GM21447 (cell line): ENCODE results near the gene EPC1.
A peak's percentile ranks its signal among the peaks of the same experiment; 100 is the strongest.
"Not testable (repeated sequence)": the region's sequence is repeated elsewhere in the genome, so short reads cannot be mapped to it uniquely, and the experiment has no call there.

Experiments
- ATAC-seq: cut with Tn5 transposase; IDR thresholded peaks from one replicate; pipeline ENCODE4 v1.9.1; 2021; ENCODE audit not compliant: unreplicated experiment

EPC1 gene

DNA sequence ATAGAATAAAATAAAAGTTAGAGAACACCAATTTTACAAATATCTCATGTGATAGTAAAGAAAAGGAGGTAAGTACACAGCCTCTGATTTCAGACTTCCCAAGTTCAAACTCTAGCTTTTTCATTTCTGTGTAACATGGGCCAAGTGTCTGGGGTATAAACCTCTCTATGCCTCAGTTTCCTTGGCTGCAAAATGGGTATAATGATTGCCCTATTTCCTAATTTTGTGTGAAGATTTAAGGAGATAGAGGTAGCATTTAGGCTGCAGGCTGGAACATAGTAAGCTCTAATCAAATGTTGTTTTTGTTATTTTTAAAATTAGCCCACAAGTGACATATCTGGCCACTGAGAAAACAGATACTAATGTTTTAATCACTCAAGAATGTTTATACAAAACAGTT lies 26.1 kb upstream of the EPC1 start:
- no peak for ATAC-seq

DNA sequence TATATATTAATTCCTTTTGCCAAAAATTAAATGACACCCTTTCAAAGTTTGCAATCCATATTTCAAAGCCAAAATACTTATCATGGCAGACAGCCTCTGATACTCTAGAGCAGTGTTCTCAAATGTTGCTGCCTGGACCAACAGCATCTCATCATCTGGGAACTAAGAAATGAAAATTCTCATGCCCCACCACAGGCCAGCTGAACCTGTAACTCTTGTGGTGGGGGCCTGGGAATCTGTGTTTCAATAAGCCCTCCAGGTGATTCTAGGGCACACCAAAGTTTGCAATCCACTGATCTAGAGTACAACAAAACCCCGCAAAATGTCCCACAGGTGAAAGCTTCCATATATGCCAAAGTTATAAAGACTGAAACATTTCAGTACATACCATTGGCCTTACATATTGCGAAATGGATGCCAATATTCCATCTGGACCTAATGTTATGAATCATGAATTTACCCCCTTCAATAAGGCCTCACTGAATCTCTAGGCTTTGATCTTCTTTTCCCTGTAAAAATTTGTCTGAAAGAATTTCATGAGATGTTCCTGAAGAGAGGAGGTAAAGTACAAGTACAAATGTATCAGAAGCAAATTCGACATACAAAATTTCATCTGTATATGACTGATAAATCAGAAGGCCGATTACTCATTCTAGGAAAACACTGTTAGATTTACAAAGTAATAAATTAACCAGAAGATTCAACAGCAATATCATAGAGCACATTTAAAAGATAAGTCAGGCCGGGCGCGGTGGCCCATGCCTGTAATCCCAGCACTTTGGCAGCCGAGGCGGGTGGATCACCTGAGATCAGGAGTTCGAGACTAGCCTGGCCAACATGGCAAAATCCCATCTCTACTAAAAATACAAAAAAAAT lies 25.3 kb upstream of the EPC1 start:
- ATAC-seq, result no peak

DNA sequence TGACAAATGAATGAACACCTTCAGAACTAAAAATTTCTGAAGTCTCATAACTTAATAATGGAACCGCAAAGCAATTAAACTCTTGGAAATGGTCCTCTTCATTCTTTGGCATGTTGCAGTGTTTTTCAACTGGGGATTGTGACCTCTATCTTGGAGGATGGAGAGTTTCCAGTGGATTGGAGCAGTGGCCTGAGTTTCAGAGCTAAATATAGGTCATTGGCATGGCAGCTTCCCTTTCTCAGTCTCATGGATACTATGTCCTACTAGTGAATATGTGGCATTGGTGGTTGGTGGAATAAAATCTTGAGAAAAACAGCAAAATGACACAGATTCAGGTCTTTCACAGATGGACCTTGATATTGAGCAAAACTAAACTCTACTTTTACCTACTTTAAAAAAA lies 24.1 kb upstream of the EPC1 start:
- no peak for ATAC-seq

DNA sequence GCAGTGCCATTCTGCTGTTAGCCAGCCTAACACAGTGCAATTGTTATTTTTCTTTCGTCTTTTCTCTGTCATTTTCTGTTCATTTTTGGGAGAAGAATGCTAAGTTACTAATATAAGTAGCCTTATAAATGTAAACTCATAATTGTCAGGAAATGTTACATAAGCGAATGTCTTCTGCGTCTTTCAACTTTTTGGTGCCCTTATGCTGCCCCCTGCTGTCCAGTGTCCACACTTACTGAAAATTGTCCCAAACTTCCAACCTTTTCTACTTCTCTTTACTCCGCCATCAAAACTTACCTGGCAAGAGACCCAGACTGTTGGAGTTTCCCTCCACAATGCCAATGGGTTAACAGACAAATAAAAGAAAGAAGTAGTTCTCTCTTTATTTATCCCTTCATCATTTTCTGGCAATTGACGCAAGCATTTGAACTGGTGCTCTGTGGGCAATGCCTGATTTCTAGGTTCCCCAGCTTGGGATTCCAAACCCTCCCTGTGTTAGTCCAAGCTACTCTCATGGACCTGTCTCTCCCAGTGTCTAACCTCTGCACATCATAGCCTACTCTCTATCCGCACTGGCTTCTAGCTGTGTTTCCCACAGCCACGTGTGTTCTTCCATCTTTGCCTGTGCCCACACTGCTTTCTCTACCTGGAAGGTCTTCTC lies 21.0 kb upstream of the EPC1 start:
- no peak for ATAC-seq

DNA sequence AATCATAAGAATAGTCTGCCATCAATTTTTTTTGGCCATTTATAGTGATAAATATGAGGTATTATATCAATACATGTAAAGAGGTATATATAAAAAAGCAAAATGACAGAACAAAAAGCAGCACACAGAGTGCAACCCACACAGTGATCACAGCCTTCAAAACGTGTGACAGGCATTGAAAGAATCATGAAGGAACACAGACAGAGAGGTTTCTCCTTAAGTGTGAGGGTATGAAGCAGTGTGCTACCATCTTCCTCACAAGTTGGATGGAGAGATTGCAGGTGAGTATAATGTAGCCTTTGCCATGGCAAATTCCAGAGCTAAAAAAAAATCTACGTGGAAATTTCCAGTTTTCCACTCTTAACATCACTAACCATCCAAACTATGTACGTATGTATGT lies 19.6 kb upstream of the EPC1 start:
- no peak for ATAC-seq

DNA sequence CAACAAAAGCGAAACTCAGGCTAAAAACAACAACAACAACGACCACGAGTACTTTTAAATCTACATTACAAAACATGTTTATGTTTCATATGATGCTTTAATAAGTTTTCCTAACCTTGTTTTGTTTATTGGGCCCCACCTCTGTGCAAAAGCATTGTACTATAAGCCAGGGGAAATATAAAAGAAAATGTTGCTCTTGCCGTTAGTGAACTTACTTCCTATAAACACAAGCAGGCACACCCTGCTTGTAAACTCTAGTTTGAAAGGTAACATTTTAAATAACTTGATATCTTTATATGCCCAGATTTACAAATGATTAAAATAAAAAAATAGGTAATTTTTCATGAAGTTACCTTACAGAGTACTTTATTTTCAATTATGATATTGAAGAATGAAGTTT lies 19.2 kb upstream of the EPC1 start:
- ATAC-seq, result no peak

DNA sequence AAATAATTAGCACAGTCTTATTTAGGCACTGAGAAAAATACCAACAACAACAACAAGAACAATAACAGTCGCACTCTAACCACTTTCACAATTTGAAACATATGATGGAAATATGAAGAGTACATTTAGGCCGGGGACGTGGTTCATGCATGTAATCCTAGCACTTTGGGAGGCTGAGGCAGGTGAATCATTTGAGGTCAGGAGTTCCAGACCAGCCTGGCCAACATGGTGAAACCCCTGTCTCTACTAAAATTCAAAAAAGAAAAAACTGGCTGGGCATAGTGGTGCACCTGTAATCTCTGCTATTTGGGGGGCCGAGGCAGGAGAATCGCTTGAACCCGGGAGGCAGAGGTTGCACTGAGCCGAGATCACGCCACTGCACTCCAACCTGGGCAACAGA lies 18.4 kb upstream of the EPC1 start:
- ATAC-seq, result not testable (repeated sequence)

DNA sequence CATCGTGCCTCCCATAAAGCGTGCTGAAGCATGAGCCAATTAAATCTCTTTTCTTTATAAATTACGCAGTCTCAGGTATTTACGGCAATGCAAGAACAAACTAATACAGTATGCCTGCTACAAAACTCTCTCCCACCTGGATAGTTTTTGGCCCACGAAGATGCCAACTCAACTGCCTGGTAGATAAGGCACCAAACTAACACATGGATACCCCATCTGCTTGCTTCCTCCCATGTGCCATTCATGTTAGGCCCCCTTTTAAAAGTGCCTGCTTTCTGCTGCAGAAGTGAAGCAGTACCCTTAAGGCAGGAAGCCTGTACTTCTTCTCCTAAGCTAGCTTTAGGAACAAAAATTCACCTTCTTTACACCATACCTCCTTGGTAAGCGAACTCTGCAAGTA lies 15.6 kb upstream of the EPC1 start:
- ATAC-seq, result no peak

DNA sequence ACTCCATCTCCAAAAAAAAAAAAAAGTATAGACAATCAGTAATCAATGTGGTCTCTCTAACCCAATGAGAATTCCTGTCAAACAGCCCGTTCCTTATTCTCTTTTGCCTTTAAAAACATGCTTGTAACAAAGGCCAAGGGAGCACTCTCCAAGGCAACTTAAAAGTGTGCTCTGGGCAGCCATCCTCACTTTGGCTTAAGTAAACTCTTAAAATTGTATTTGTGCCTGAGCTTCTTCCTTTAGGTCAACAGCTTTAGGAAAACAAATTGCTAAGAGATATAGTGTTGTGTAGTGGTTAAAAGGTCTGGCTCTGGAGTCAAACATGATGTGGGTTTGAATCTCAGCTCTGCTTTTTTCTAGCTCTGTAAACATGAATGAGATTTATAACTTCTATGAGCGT lies 13.9 kb upstream of the EPC1 start:
- ATAC-seq, result no peak

DNA sequence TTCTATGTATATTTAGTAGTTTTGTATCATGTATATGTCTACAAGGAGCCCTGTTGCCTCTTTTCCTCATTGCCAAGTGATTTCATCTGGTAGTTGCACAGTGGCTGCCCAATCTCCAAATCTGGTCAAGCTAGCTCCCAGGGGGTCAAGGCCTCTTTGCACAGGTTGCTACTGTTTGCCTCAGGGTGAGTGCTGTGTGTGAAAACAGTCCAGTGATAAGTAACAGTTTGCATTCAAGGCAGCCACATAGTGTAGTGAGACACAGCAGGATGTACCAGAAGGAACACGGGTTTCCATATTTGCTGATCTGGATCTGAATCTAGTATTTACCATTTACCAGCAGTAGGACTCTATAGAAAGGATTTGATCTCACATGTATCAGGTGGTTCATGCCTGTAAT lies 13.3 kb upstream of the EPC1 start:
- no peak for ATAC-seq

DNA sequence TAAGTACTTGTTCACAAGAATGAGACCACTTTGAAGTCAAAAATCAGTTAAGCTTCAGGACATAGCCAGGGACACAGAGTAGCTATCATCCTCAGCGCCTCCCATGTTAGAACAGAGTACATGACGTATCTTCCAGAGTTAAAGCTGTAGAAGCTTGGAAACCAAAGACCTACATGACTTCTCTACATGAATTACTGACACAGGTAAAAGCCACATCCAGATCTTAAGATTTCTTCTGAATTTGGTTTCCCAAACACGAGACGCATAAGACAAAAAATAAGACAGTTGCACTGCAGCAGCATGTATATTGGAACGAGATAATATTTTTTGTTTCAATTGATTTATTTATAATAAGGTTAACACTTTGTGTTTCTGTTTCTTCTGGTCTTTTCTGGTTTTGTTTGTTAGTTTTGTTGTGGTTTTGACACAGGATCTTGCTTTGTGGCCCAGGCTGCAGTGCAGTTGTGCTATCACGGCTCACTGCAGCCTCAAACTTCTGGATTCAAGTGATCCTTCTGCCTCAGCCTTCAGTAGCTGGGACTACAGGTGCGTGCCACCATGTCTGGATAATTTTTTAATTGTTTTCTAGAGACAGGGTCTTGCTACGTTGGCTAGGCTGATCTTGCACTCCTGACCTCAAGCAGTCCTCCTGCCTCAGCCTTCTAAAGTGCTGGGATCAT lies 10.2 kb upstream of the EPC1 start:
- ATAC-seq, result no peak

DNA sequence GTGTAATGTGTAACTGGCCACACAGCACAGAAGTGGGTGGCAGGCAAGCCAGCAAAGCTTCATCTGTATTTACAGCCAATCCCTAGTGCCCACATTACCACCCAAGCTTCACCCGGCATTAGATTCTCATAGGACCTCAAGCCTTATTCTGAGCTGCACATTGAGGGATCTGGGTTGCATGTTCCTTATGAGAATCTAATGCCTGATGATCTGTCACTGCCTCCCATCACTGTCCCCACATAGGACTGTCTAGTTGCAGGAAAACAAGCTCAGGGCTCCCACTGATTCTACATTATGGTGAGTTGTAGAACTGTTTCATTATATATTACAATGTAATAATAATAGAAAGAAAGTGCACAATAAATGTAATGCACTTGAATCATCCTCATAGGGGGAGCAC lies 7.7 kb upstream of the EPC1 start:
- ATAC-seq, result not testable (repeated sequence)

DNA sequence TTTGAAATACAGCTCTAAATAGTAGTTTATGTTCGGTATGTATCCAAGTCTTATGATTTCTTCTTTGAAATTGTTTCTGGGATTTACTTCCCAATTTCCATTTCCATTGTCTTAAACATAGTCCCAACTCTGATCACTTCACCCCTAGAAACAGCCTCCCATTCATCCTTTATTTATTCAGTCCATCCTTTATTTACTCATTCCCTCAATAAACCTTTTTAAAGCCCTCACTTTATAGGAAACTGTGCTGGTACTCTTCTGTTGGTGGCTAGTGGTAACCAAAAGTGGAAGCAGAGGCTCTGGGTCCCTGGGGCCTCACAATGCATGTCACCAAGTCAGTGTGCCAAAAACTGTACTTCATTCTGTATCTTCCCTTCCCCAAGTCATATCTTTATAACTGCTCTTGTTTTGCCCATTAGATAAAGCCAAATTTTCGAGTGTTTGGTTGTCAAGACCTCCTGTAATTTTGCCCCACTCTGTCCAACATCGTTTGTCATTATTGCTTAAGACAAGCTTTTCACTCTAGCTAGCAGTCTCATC lies 3.9 kb upstream of the EPC1 start:
- no peak for ATAC-seq

DNA sequence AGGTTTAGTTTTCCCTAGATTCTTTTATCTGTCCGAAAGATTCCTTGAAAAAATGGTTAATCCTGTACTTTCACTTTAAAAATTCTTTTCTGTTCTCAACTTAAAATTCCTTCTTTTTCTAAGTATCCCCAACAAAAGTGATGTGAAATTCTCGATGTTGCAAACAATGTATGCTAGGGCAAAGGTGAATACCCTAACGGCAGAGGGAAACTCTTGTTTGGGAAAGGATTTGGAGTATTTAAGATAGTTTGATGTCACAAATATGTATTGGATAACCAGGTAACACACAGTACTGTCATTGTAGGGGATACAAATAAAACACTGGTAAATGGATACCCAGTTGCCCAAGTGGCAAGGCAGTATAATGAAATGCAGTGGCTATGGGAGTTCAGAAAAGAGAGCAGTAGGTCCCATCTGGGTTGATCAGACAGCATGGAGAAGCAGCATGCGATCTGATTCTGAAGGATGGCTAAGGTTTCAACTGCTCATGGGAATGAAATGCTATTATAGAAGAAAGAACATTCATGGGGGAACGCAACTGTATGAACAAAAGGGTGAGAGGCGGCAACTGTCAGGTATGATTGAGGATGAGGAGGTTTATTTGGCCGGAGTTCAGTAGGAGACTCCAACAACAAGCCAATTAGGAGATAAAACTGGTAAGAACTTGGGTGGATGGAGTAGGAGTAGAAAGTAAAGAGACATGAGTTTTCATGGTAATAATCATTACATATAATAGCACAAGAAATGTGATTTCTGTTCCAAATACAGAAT lies 3.2 kb upstream of the EPC1 start:
- no peak for ATAC-seq

DNA sequence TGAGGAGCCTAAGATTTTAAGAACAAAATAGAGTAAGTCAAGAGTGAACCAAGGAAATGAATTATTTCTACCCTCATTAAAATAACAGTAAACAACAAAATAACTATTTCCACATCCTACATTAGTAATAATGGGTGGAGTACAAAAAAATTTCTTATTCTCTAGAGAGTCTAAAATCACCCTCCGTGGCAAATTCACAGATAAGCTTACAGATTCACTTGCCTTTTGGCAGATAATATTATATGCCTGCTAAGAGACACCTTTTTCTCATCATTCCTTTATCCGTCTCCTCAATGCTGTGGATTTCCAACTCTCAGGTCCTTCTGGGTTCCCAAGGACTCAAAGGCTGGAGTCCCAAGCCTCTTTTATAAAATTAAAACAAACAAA lies 2.2 kb upstream of the EPC1 start:
- no peak for ATAC-seq

DNA sequence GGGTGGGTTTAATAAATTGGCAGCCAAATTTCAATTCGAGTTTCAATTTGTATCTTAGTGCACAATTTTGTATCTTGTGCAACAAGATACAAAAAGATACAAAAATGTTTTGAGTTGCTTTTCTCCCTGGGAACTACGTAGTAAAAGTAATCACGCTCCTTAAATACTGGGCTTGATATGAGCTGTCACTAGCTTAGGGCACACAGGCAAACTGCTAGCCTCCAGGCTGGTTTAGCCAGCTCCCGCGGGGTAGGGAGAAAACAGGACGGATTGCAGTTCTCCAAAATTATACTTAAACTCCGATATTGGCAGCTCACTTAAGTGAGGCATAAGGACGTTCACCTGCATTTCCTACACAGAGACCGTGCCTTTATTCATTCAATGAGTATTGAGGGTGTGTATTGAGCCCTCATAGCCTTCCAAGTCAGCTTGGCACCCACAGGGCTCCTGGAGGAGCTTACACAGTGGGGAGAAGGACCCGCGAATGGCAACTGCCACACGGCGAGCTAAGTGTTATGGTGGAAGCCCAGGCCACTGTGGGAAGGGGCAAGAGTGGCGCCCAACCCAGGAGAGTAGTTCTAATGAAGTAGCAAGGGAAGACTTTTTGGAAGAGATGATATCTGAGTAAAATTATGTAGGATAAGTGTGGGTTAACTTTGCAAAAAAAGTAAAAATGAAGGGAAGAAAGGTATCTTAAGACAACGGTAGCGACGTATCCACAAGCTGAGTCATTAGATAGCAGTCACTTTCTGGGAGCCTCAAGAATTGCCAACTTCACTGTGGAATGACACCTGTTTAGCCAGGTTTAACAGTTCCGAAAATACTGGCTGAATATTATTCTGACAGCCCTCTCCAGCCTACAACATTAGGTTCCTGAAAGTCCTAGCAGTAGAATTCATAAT lies 1.6 kb upstream of the EPC1 start:
- no peak for ATAC-seq

DNA sequence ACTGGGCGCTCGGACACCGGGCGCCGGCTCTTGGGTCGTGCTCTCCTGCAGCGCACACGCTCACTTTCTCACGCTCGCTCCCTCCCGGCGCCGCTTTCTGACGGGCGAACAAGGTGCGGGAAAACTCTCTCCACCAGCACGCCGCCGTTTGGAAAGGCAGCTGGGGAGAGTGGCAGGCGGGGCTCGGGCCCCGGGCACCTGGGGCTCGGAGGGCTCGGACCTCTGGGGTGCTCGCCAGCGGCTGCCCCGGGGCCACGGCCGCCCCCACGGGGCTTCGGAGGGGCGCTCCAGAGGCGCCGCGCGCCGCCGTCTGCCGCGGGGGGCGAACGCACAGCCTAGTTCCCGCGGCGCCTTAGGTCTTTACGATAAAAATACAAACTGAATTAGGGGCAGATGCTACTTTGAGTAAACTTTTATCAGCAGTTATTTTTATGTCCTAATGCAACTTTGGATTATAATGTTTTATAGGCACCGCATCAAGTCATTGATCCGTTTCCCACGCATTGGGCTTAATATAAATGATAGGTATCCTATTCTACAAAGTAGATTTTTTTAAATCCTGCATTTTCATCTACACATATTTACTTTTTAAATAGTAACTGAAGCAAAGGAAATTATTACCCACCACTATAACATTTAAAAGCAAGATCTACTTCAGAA lies 535 bp upstream of the EPC1 start:
- peak; percentile 19 for ATAC-seq

DNA sequence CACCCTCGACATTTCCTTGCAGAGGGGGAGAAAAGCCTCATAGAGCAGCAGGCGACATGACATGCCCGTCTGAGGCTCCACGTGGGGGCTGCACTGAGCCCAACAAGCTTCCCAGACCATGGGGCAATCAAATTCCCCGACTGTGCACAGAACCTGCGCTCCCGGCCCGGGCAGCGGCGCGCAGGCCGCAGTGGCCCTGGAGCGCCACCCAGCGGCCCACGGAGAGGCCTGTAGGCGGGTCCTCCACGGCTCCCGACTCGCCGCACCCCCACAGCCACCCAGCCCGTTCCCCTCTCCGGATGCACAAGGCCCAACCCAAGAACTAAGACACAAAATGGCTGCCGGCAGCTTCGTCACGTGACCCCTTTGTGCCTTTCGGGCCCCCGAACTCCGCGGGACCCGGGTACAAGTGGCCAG lies 816 bp downstream of the EPC1 start:
- ATAC-seq, result peak; percentile 82

DNA sequence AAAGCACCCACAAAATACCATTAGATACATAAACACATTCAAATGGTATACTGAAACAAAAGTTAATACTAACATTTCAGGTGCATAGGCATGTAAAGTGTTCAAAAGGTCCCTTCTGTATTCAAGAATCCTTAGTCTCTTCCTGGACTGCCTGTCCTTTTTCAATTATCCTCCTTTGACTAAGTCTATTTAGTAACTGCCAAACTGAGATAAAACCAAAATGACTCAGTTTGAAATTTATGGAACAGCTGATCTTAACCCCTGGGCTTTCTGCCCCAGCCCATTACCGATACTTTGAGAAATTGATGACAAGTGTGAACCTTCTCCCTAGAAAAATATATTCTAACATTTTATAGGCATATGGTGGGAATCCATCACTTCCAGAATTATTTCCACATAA lies 5.4 kb downstream of the EPC1 start:
- no peak for ATAC-seq
